Measurements from ENCODE around the gene IGF2BP2. TPM values are rescaled to one million over a fixed set of nuclear protein-coding genes. Genes with fewer than 3 reads are reported as not detected.

The IGF2BP2 gene
- total RNA-seq, 1 donor: 67.8 TPM

- H3K4me3 ChIP-seq (ENCODE audit: low read depth, low read length): no peak overlapping the region
- TF ChIP-seq CTCF (IDR thresholded peaks at IDR 0.05; ENCODE audit: insufficient read depth, low read depth, low read length): no peak
- DNase-seq (ENCODE audit: low read depth): no peak
Measured at GRCh38 chr3:185827595-185828344, 2.9 kb upstream of the IGF2BP2 start.

GRCh38 chr3:185825639-185826481, 1.0 kb upstream of the IGF2BP2 start:
- H3K4me3 ChIP-seq (ENCODE audit: low read depth, low read length): peak overlapping the region; percentile 82
- no peak for TF ChIP-seq CTCF (IDR thresholded peaks at IDR 0.05; ENCODE audit: insufficient read depth, low read depth, low read length)
- peak; percentile 58 for DNase-seq (ENCODE audit: low read depth)

DNA sequence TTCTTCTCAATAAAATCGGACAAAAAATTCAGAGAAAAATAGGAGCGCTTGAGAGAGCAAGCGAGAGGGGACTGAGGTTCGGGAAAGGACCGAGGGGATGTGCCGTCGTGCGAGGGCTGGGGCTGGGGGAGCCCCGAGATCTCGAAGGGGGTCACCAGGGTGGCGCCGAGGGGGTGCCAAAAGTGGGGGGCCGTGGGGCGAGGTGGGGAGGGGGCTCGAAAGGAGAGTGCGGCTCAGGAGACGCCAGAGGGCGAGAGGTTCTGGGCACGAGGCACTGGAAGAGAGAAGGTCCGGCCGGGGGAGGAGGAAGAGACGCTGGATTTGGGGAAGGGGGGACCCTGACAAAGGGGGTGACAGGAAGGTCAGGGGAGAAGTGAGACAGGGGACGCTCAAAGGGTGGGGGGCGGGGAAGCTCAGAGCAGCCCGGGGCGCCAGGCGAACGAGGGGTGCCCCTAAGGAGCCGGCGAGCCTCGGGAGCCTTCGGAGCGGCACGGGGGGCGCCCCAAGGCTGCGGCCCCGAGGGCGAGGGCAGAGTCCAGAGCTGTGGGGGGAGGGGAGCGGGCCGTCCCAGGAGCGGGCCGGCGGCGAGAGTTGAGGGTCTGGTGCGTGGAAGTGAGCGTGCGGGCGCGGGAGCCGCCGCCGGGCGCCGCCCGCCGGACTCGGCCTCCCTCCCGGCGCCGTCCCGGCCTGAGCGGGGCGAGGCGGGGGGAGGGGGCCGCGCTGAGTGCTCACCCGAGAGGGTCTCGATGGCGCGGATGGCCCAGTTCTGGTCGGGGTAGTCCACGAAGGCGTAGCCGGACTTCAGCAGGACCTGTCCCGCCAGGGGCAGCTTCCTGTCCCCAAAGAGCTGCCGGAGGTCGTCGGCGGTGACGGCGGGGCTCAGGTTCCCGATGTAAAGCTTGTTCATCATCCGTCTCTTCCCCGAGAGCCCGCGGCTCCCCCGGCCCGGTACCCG, 514 bp downstream of the IGF2BP2 start:
- peak overlapping the region; percentile 82 for H3K4me3 ChIP-seq (ENCODE audit: low read depth, low read length)
- TF ChIP-seq CTCF (IDR thresholded peaks at IDR 0.05; ENCODE audit: insufficient read depth, low read depth, low read length): no peak
- peak; percentile 43 for DNase-seq (ENCODE audit: low read depth)

GRCh38 chr3:185823078-185824044, 1.5 kb downstream of the IGF2BP2 start:
- peak; percentile 62 for DNase-seq (ENCODE audit: low read depth)
- TF ChIP-seq CTCF (IDR thresholded peaks at IDR 0.05; ENCODE audit: insufficient read depth, low read depth, low read length): peak; percentile 19
- H3K4me3 ChIP-seq (ENCODE audit: low read depth, low read length): peak overlapping the region; percentile 82

GRCh38 chr3:185822221-185823000, 2.4 kb downstream of the IGF2BP2 start:
- DNase-seq (ENCODE audit: low read depth): peak; percentile 86
- H3K4me3 ChIP-seq (ENCODE audit: low read depth, low read length): peak overlapping the region; percentile 82
- no peak for TF ChIP-seq CTCF (IDR thresholded peaks at IDR 0.05; ENCODE audit: insufficient read depth, low read depth, low read length)
